H9 (cell line): ENCODE results near the gene SETBP1. TPM values are rescaled to one million over a fixed set of nuclear protein-coding genes. Genes with fewer than 3 reads are reported as not detected.

Experiments
- DNase-seq: peaks from one replicate; pipeline ENCODE4 v3.0.0-alpha.2; 2017
- H2AFZ ChIP-seq: one replicate; pipeline ENCODE4 v1.6.1; 2013; ENCODE audit warnings: mild to moderate bottlenecking, low read length, control low read depth, moderate library complexity
- H2AK5ac ChIP-seq: 2 replicates; pipeline ENCODE4 v1.6.1; 2013; ENCODE audit warnings: low read length, control low read depth, mixed read lengths; ENCODE audit not compliant: insufficient read length
- H2BK120ac ChIP-seq: one replicate; pipeline ENCODE4 v1.6.1; 2013; ENCODE audit warnings: low read depth, mild to moderate bottlenecking, low read length, control low read depth, inconsistent platforms; ENCODE audit not compliant: poor library complexity, severe bottlenecking
- H2BK12ac ChIP-seq: 2 replicates; pipeline ENCODE4 v1.6.1; 2013; ENCODE audit warnings: low read length, control low read depth, mixed read lengths, low read depth; ENCODE audit not compliant: insufficient read length
- H2BK15ac ChIP-seq: 2 replicates; pipeline ENCODE4 v1.6.1; 2013; ENCODE audit warnings: low read depth, low read length, control low read depth
- H2BK20ac ChIP-seq: one replicate; pipeline ENCODE4 v1.6.1; 2013; ENCODE audit warnings: low read depth, mild to moderate bottlenecking, low read length, control low read depth, inconsistent platforms; ENCODE audit not compliant: poor library complexity, severe bottlenecking
- H2BK5ac ChIP-seq: 2 replicates; pipeline ENCODE4 v1.6.1; 2013; ENCODE audit warnings: low read length, control low read depth, mixed read lengths; ENCODE audit not compliant: insufficient read length
- H3K14ac ChIP-seq: 2 replicates; pipeline ENCODE4 v1.6.1; 2013; ENCODE audit warnings: low read length, control low read depth; ENCODE audit not compliant: insufficient read depth
- H3K18ac ChIP-seq: 2 replicates; pipeline ENCODE4 v1.6.1; 2013; ENCODE audit warnings: low read depth, mild to moderate bottlenecking, mixed read lengths, low read length, control low read depth; ENCODE audit not compliant: insufficient read length
- H3K23ac ChIP-seq: 2 replicates; pipeline ENCODE4 v1.6.1; 2013; ENCODE audit warnings: low read length, control low read depth, mixed read lengths, low read depth; ENCODE audit not compliant: insufficient read length
- H3K23me2 ChIP-seq: 2 replicates; pipeline ENCODE4 v1.6.1; 2013; ENCODE audit warnings: low read depth, mild to moderate bottlenecking, mixed read lengths, low read length, control low read depth; ENCODE audit not compliant: insufficient read length, poor library complexity, severe bottlenecking
- H3K27ac ChIP-seq: 2 replicates; pipeline ENCODE4 v1.5.1; 2013; ENCODE audit warnings: low read length, control low read depth, mixed read lengths, low read depth; ENCODE audit not compliant: insufficient read length
- H3K27me3 ChIP-seq: 2 replicates; pipeline ENCODE4 v1.6.1; 2013; ENCODE audit warnings: low read length, control low read depth, inconsistent platforms; ENCODE audit not compliant: insufficient read depth
- H3K4ac ChIP-seq: 2 replicates; pipeline ENCODE4 v1.6.1; 2013; ENCODE audit warnings: low read depth, mild to moderate bottlenecking, control low read depth, inconsistent platforms, low read length, moderate library complexity
- H3K4me1 ChIP-seq: 2 replicates; pipeline ENCODE4 v1.6.1; 2013; ENCODE audit warnings: low read length, control low read depth, inconsistent platforms; ENCODE audit not compliant: insufficient read depth
- H3K4me2 ChIP-seq: 2 replicates; pipeline ENCODE4 v1.6.1; 2013; ENCODE audit warnings: low read length, control low read depth, mixed read lengths; ENCODE audit not compliant: insufficient read length, insufficient read depth
- H3K56ac ChIP-seq: 2 replicates; pipeline ENCODE4 v1.6.1; 2013; ENCODE audit warnings: low read depth, mild to moderate bottlenecking, mixed read lengths, low read length, control low read depth; ENCODE audit not compliant: insufficient read length
- H3K79me1 ChIP-seq: 2 replicates; pipeline ENCODE4 v1.6.1; 2013; ENCODE audit warnings: low read depth, mild to moderate bottlenecking, moderate library complexity, low read length, control low read depth, inconsistent platforms; ENCODE audit not compliant: insufficient read depth, poor library complexity, severe bottlenecking
- H3K79me2 ChIP-seq: 2 replicates; pipeline ENCODE4 v1.6.1; 2013; ENCODE audit warnings: low read length, control low read depth, inconsistent platforms; ENCODE audit not compliant: insufficient read depth
- H3K9ac ChIP-seq: 2 replicates; pipeline ENCODE4 v1.6.1; 2013; ENCODE audit warnings: low read length, control low read depth, mixed read lengths; ENCODE audit not compliant: insufficient read length; ENCODE audit errors: extremely low read depth
- H3K9me3 ChIP-seq: one replicate; pipeline ENCODE4 v1.6.1; 2013; ENCODE audit warnings: low read depth, low read length, inconsistent platforms; ENCODE audit not compliant: control insufficient read depth
- H3T11ph ChIP-seq: one replicate; pipeline ENCODE4 v1.6.1; 2013; ENCODE audit warnings: mild to moderate bottlenecking, low read length, control low read depth, inconsistent platforms
- H4K20me1 ChIP-seq: one replicate; pipeline ENCODE4 v1.6.1; 2013; ENCODE audit not compliant: control insufficient read depth, insufficient read length, insufficient read depth
- H4K5ac ChIP-seq: 2 replicates; pipeline ENCODE4 v1.6.1; 2013; ENCODE audit warnings: low read depth, mild to moderate bottlenecking, mixed read lengths, low read length, control low read depth; ENCODE audit not compliant: insufficient read length
- H4K8ac ChIP-seq: replicated peaks from 2 replicates; pipeline ENCODE4 v1.6.1; 2013; ENCODE audit warnings: low read length, control low read depth, mixed read lengths, low read depth; ENCODE audit not compliant: insufficient read length
- H4K91ac ChIP-seq: 2 replicates; pipeline ENCODE4 v1.6.1; 2013; ENCODE audit warnings: low read depth, mild to moderate bottlenecking, moderate library complexity, mixed read lengths, low read length, control low read depth; ENCODE audit not compliant: insufficient read length
- H3K27ac Mint-ChIP-seq, 3 experiments: 2 replicates in 2 of 3; 3 replicates in 1 of 3; pipeline ENCODE4 v1.8.0; 2020 to 2021; ENCODE audit warnings: mixed read lengths in 3 of 3, mild to moderate bottlenecking in 1 of 3, moderate library complexity in 1 of 3
- H3K27me3 Mint-ChIP-seq: 2 replicates; pipeline ENCODE4 v1.8.0; 2021; ENCODE audit warnings: low read depth, mild to moderate bottlenecking, moderate library complexity, mixed read lengths
- H3K36me3 Mint-ChIP-seq, 3 experiments: 2 replicates in 2 of 3; 3 replicates in 1 of 3; pipeline ENCODE4 v1.8.0; 2020 to 2021; ENCODE audit warnings: low read depth in 3 of 3, mixed read lengths in 3 of 3; ENCODE audit not compliant: insufficient read depth in 1 of 3
- H3K4me1 Mint-ChIP-seq, 2 experiments: 2 replicates each; pipeline ENCODE4 v1.8.0; 2020; ENCODE audit warnings: mixed read lengths in 2 of 2
- H3K4me3 Mint-ChIP-seq, 2 experiments: 2 replicates in 1 of 2; 3 replicates in 1 of 2; pipeline ENCODE4 v1.8.0; 2020 to 2021; ENCODE audit warnings: mild to moderate bottlenecking in 2 of 2, mixed read lengths in 2 of 2, moderate library complexity in 1 of 2
- H3K9me3 Mint-ChIP-seq, 2 experiments: 2 replicates in 1 of 2; 3 replicates in 1 of 2; pipeline ENCODE4 v1.8.0; 2020; ENCODE audit warnings: mild to moderate bottlenecking in 2 of 2, mixed read lengths in 2 of 2, moderate library complexity in 1 of 2
- WGBS: extraction: QIAGEN DNeasy Blood & Tissue Kit; methylation state at CpG from one replicate; pipeline ENCODE4 v1.1.7; 2013; ENCODE audit warnings: missing lambda C conversion rate, low lambda C conversion rate, mixed read lengths; ENCODE audit not compliant: insufficient read length; ENCODE audit errors: extremely low coverage; 5-methylcytosine and 5-hydroxymethylcytosine counted together
- total RNA-seq: library from RNA; stranded (reverse); gene quantifications from 2 replicates; pipeline ENCODE4 v1.2.1, GENCODE V29; 2021
- TF ChIP-seq, protein P1 (sequence below): fragments of 200-600 bp; sonication (generic); conservative IDR thresholded peaks from 3 replicates; pipeline ENCODE4 v1.8.0; 2021; ENCODE audit warnings: antibody characterized with exemption, mild to moderate bottlenecking

SETBP1 gene
- total RNA-seq, 1 experiment from 2014 or later: 4.6 TPM

DNA sequence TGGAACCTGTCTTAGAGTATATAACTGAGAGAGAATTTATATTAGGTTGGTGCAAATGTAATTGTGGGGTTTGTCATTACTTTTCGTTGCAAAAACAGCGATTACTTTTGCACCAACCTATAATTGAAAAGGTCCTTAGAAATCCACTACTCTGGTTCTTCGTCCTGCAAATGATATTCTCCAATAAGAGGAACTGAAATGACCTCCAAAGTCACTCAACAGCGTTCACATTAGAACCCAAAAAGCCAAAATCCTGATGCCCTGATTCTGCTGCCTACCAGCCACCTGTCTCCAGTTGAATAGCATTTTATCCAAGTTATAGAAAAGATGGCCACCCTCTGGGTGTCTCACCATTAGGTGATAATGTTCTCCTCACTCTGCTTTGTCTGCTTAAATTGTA, 230.6 kb downstream of the SETBP1 start:
- Histone ChIP-seq H3K4me2 (no peak overlapping the region), H3K9me3 (no peaks in the 10 kb centered on the region), H2AFZ (no peak overlapping the region), H3K79me1 (no peaks in the 10 kb centered on the region), H2BK12ac (no peak overlapping the region), H4K91ac (peak overlapping the region; percentile 63), H2BK15ac (no peak overlapping the region), H3K4ac (no peak overlapping the region), H4K5ac (no peak overlapping the region), H2BK5ac (no peak overlapping the region), H3K79me2 (no peaks in the 10 kb centered on the region), H3K14ac (no peak overlapping the region), H2BK20ac (no peak overlapping the region), H3K18ac (no peak overlapping the region), H3K23ac (no peak overlapping the region), H3T11ph (no peak overlapping the region), H2BK120ac (no peak overlapping the region), H3K4me1 (no peaks in the 10 kb centered on the region), H3K56ac (no peak overlapping the region), H4K20me1 (no peaks in the 10 kb centered on the region), H3K9ac (no peak overlapping the region), H3K23me2 (no peaks in the 10 kb centered on the region), H3K27ac (no peak overlapping the region), H2AK5ac (no peak overlapping the region), H3K27me3 (no peaks in the 10 kb centered on the region), H4K8ac (no peak overlapping the region)
- no peak for DNase-seq
- no CpG with 5 or more reads among the region's 4 CpGs for WGBS
- Mint-ChIP-seq H3K4me3 (no peak overlapping the region), H3K27me3 (peaks cover 4% of the 10 kb centered on the region), H3K4me1 (no peaks in the 10 kb centered on the region; a peak in 1 of 4 replicates), H3K9me3 (no peaks in the 10 kb centered on the region), H3K27ac (no peak overlapping the region), H3K36me3 (no peaks in the 10 kb centered on the region)
- TF ChIP-seq, protein P1, sequence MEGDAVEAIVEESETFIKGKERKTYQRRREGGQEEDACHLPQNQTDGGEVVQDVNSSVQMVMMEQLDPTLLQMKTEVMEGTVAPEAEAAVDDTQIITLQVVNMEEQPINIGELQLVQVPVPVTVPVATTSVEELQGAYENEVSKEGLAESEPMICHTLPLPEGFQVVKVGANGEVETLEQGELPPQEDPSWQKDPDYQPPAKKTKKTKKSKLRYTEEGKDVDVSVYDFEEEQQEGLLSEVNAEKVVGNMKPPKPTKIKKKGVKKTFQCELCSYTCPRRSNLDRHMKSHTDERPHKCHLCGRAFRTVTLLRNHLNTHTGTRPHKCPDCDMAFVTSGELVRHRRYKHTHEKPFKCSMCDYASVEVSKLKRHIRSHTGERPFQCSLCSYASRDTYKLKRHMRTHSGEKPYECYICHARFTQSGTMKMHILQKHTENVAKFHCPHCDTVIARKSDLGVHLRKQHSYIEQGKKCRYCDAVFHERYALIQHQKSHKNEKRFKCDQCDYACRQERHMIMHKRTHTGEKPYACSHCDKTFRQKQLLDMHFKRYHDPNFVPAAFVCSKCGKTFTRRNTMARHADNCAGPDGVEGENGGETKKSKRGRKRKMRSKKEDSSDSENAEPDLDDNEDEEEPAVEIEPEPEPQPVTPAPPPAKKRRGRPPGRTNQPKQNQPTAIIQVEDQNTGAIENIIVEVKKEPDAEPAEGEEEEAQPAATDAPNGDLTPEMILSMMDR: no peak
